Sigmoid colon (tissue), 7 donors: ENCODE data around the gene SARS2. TPM values are rescaled to one million over a fixed set of nuclear protein-coding genes. Genes with fewer than 3 reads are reported as not detected.

Experiments
- DNase-seq: peaks from one replicate; pipeline ENCODE4 v3.0.0-alpha.2; 2019
- H3K27ac ChIP-seq, 4 donors: fragments of 200-600 bp; sonication (generic); one replicate each; pipeline ENCODE4 v1.5.1; 2016 to 2019; ENCODE audit warnings: mild to moderate bottlenecking in 1 of 4
- H3K27me3 ChIP-seq, 3 donors: fragments of 200-600 bp; sonication (generic); one replicate each; pipeline ENCODE4 v1.5.1; 2019; ENCODE audit warnings: mild to moderate bottlenecking in 1 of 3
- H3K36me3 ChIP-seq, 4 donors: fragments of 200-600 bp; sonication (generic); one replicate each; pipeline ENCODE4 v1.5.1; 2016 to 2019
- H3K4me1 ChIP-seq, 4 donors: fragments of 200-600 bp; sonication (generic); one replicate each; pipeline ENCODE4 v1.5.1; 2017 to 2019
- H3K4me3 ChIP-seq, 4 donors: fragments of 200-600 bp; sonication (generic); one replicate each; pipeline ENCODE4 v1.5.1; 2017 to 2019; ENCODE audit warnings: mild to moderate bottlenecking in 2 of 4, moderate library complexity in 1 of 4
- H3K9me3 ChIP-seq, 4 donors: fragments of 200-600 bp in 3 of 4; sonication (generic) in 3 of 4; one replicate each; pipeline versions ENCODE4 v1.5.1 to v1.6.1; 2013 to 2019
- EP300 ChIP-seq, 4 donors: sonication (generic); formaldehyde crosslinking; IDR thresholded peaks; one replicate each; pipeline ENCODE4 v1.6.1; 2017; ENCODE audit warnings: antibody characterized with exemption in 4 of 4
- POLR2A ChIP-seq, 2 donors: fragments of 450-650 bp; IDR thresholded peaks; one replicate each; pipeline ENCODE4 v1.6.1; 2016; ENCODE audit warnings: antibody characterized with exemption in 2 of 2, mild to moderate bottlenecking in 2 of 2, moderate library complexity in 2 of 2
- POLR2AphosphoS5 ChIP-seq, 4 donors: sonication (generic); formaldehyde crosslinking; IDR thresholded peaks; one replicate each; pipeline ENCODE4 v1.6.1; 2017; ENCODE audit warnings: antibody characterized with exemption in 4 of 4
- WGBS, 2 donors: extraction: QIAGEN DNeasy Blood & Tissue Kit; methylation state at CpG; one replicate each; pipeline ENCODE4 v1.1.7; 2013; 5-methylcytosine and 5-hydroxymethylcytosine counted together
- intact Hi-C: fragments of 100-400 bp; cut with DNase I; formaldehyde crosslinking; loops from one replicate; pipeline ENCODE4 v1.15.1; 2023
- polyA plus RNA-seq, 3 donors: library from polyadenylated mRNA; stranded (reverse); fragments of 200-250 nt; gene quantifications; one replicate each; pipeline ENCODE4 v1.2.3, GENCODE V29; 2013
- total RNA-seq, 4 donors: library from RNA; depleted of rRNA; stranded (reverse); fragments of >200 nt; gene quantifications; one replicate each; pipeline ENCODE4 v1.1.0, GENCODE V29; 2016
- TF ChIP-seq, protein P1 (sequence below), 4 experiments: fragments of 450-650 bp in 3 of 4; fragments of 200-600 bp in 1 of 4; IDR thresholded peaks; one replicate each; pipeline ENCODE4 v1.5.1; 2016 to 2019; ENCODE audit warnings: antibody characterized with exemption in 4 of 4, mild to moderate bottlenecking in 3 of 4, moderate library complexity in 2 of 4
- donor health status: healthy with polysubstance abuse.
- donor health status: Bipolar disorder and iron deficiency.
- donor health status: healthy.

Gene SARS2
- total and polyA plus RNA-seq, 7 donors, result 7.4 to 38.9 (median 15.3) TPM

DNA sequence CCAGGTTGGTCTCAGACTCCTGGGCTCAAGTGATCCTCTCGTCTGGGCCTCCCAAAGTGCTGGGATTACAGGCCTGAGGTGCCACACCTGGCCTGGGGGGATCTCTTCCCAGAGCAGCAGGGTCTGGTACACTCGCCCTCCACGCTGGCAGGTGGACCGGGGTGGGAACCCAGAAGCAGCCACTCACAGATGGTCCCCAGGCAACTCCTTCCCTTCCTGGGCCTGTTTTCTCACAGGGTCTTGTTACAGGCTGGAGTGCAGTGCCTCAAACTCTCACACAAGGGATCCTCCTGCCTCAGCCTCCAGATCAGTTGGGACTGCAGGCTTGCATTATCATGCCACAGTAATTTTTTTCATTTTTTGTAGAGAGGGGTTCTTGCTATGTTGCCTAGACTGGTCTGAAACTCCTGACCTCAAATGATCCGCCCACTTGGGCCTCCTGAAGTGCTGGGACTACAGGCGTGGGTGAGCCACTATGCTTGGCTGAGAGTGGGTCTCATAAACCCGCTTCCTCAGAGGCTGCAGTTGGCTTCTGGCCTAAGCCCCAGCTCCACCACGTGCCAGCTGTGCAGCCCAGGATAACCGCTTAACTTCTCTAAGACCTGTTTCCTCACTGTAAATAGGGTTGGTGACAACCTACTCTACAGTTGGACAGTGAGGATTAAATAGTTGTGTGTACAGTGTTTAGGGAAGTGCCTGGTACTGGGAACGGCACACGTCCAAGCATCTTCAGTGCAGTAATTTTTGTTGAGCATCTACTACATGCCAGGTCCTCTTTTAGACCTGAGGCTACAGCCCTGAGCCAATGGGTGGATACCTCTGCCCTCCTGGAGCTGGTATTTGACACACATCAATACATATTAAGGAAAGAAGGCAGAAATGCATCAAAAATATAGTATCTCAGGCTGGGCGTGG lies 17.7 kb downstream of the SARS2 start:
- intact Hi-C loops, result no loop called here
- H3K4me3 ChIP-seq, result no peak overlapping the region
- no peak overlapping the region for H3K27ac ChIP-seq
- WGBS, 2 donors, result 74 to 78% methylated on average over 12 of the region's 12 CpGs
- no peak for DNase-seq
- H3K36me3 ChIP-seq, result peaks cover 0 to 3% (median 2%) of the 10 kb centered on the region in 4 donors
- H3K27me3 ChIP-seq, result peaks cover 0 to 25% (median 13%) of the 10 kb centered on the region in 3 donors
- H3K4me1 ChIP-seq, result no peaks in the 10 kb centered on the region
- TF ChIP-seq, protein P1, sequence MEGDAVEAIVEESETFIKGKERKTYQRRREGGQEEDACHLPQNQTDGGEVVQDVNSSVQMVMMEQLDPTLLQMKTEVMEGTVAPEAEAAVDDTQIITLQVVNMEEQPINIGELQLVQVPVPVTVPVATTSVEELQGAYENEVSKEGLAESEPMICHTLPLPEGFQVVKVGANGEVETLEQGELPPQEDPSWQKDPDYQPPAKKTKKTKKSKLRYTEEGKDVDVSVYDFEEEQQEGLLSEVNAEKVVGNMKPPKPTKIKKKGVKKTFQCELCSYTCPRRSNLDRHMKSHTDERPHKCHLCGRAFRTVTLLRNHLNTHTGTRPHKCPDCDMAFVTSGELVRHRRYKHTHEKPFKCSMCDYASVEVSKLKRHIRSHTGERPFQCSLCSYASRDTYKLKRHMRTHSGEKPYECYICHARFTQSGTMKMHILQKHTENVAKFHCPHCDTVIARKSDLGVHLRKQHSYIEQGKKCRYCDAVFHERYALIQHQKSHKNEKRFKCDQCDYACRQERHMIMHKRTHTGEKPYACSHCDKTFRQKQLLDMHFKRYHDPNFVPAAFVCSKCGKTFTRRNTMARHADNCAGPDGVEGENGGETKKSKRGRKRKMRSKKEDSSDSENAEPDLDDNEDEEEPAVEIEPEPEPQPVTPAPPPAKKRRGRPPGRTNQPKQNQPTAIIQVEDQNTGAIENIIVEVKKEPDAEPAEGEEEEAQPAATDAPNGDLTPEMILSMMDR (IDR thresholded peaks at IDR 0.05), result no peak
- TF ChIP-seq POLR2AphosphoS5 (IDR thresholded peaks at IDR 0.05) (no peak), POLR2A (IDR thresholded peaks at IDR 0.05) (no peak), EP300 (IDR thresholded peaks at IDR 0.05) (no peak)
- no peaks in the 10 kb centered on the region for H3K9me3 ChIP-seq

DNA sequence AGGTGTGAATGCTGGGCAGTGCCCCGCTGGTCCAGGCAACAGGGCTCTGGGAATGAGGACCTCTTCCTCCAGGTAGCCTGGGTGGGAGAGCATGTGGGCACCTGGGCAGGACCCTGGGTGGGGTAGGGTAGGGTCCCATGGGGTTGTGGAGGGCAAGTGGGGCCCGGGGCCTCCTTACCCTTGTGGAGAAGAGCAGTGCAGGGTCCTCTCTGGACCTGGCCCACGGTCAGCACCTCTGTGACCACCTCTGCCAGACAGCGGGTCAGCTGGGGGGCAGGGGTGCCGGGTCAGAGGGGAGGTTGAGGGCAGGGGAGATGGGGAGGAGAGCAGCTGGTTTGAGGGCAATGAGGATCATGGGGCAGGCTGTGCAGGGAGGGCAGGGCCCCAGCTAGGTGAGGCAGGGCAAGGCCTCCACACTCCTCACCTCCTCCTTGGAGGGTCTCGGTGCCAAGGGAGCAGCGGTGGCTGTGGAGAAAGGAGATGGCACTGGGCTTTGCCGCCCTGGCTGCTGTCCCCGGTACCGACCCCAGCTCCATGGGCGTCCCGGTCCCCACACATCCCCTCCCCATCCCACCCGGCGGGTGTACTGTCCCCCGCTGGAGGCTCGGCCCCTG lies 19.1 kb downstream of the SARS2 start:
- DNase-seq, result no peak
- Histone ChIP-seq H3K4me1 (no peaks in the 10 kb centered on the region), H3K9me3 (no peaks in the 10 kb centered on the region), H3K4me3 (no peak overlapping the region), H3K27ac (no peak overlapping the region), H3K36me3 (peaks cover 0 to 16% (median 12%) of the 10 kb centered on the region in 4 donors), H3K27me3 (peaks cover 0 to 25% (median 13%) of the 10 kb centered on the region in 3 donors)
- TF ChIP-seq POLR2AphosphoS5 (IDR thresholded peaks at IDR 0.05), result no peak
- no peak for TF ChIP-seq EP300 (IDR thresholded peaks at IDR 0.05)
- TF ChIP-seq, protein P1 (IDR thresholded peaks at IDR 0.05), result no peak
- no peak for TF ChIP-seq POLR2A (IDR thresholded peaks at IDR 0.05)
- intact Hi-C loops, result no loop called here
- WGBS, 2 donors, result 62 to 64% methylated on average over 16 of the region's 16 CpGs

DNA sequence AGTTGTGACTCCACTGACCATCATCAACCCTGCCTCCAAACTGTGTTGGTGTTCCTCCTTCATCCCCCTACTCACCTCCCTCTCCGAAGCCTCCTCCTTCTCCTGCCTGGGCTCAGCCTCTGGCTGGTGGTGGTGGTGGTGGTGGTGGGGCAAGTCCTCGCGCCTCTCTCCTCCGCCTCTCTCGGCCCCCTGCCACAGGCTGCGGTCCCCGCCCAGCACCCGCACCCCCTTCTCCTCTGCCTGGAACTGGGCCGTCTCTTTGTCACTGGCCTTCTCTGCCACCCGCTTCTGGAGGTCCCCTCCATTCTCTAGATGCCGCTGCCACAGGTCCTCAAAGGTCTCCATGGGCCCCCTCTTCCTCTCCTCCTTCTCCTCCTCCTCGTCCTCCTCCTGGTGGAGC lies 20.1 kb downstream of the SARS2 start:
- H3K27ac ChIP-seq, result no peak overlapping the region
- peaks cover 0 to 23% (median 19%) of the 10 kb centered on the region in 4 donors for H3K36me3 ChIP-seq
- intact Hi-C loops, result no loop called here
- no peaks in the 10 kb centered on the region for H3K9me3 ChIP-seq
- no peak for DNase-seq
- peaks cover 0 to 25% (median 13%) of the 10 kb centered on the region in 3 donors for H3K27me3 ChIP-seq
- 97% methylated on average over 12 of the region's 12 CpGs for WGBS, 2 donors
- H3K4me3 ChIP-seq, result no peak overlapping the region
- TF ChIP-seq POLR2A (IDR thresholded peaks at IDR 0.05) (no peak), POLR2AphosphoS5 (IDR thresholded peaks at IDR 0.05) (no peak), EP300 (IDR thresholded peaks at IDR 0.05) (no peak)
- TF ChIP-seq, protein P1 (IDR thresholded peaks at IDR 0.05), result no peak
- no peaks in the 10 kb centered on the region for H3K4me1 ChIP-seq

DNA sequence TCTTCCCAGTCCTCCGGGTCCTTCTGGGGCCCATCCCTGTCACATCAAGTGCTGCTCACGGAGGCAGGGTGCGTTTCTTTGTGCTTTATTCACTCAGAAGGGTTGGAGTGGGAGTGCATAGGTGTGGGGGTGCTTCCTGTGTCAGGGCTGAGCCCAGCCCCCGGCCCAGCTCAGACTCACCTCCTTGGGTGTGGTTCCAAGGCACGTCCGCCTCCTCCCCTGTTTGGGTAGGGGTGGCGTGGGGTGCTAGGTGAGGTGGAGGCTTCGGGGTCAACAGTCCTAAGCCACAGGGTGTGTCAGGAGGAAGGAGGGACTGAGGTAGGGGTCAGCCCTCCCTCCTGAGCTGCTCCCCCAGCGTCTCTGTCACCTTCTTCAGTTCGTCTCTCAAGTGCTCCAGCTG lies 21.7 kb downstream of the SARS2 start:
- H3K4me3 ChIP-seq, result no peak overlapping the region
- peaks cover 0 to 35% (median 22%) of the 10 kb centered on the region in 4 donors for H3K36me3 ChIP-seq
- intact Hi-C loops, result no loop called here
- no peak overlapping the region for H3K27ac ChIP-seq
- no peaks in the 10 kb centered on the region for H3K4me1 ChIP-seq
- H3K27me3 ChIP-seq, result peaks cover 0 to 25% (median 13%) of the 10 kb centered on the region in 3 donors
- TF ChIP-seq EP300 (IDR thresholded peaks at IDR 0.05) (no peak), POLR2A (IDR thresholded peaks at IDR 0.05) (no peak), POLR2AphosphoS5 (IDR thresholded peaks at IDR 0.05) (no peak)
- TF ChIP-seq, protein P1 (IDR thresholded peaks at IDR 0.05), result no peak
- WGBS, 2 donors, result 70 to 74% methylated on average over 10 of the region's 10 CpGs
- DNase-seq, result no peak
- no peaks in the 10 kb centered on the region for H3K9me3 ChIP-seq
